ENCODE data around the gene TMEM151B.

GRCh38 chr6:44297063-44298038 is 27.1 kb downstream of the TMEM151B start:
- TF ChIP-seq CTCF (IDR thresholded peaks at IDR 0.05) (no peak), POLR2A (IDR thresholded peaks at IDR 0.05) (no peak)
